Small intestine (tissue), 7 donors: ENCODE data around the gene TSPOAP1. TPM values are rescaled to one million over a fixed set of nuclear protein-coding genes. Genes with fewer than 3 reads are reported as not detected.

Experiments
- DNase-seq, 2 donors: peaks; one replicate each; pipeline versions ENCODE4 v3.0.0 to v3.0.0-alpha.2; 2013
- FAIRE-seq: peaks from 2 replicates; lab custom pipeline; 2012; peaks lifted over from hg19 to GRCh38; lab: Jason Lieb, UNC
- H3K27ac ChIP-seq, 3 donors: one replicate each; pipeline ENCODE4 v1.5.1; 2013; ENCODE audit warnings: low read length in 2 of 3, mild to moderate bottlenecking in 2 of 3, control low read depth in 1 of 3, inconsistent platforms in 1 of 3, low read depth in 1 of 3, moderate library complexity in 1 of 3
- H3K27me3 ChIP-seq, 3 donors: one replicate each; pipeline ENCODE4 v1.6.1; 2013; ENCODE audit warnings: low read length in 3 of 3, inconsistent platforms in 1 of 3; ENCODE audit not compliant: control insufficient read depth in 3 of 3, insufficient read depth in 3 of 3
- H3K36me3 ChIP-seq, 3 donors: one replicate each; pipeline ENCODE4 v1.6.1; 2013; ENCODE audit warnings: low read length in 3 of 3, inconsistent platforms in 1 of 3, low read depth in 1 of 3, mild to moderate bottlenecking in 1 of 3, moderate library complexity in 1 of 3; ENCODE audit not compliant: control insufficient read depth in 3 of 3, insufficient read depth in 2 of 3
- H3K4me1 ChIP-seq, 3 donors: one replicate each; pipeline ENCODE4 v1.6.1; 2013; ENCODE audit warnings: low read length in 2 of 3, inconsistent platforms in 1 of 3, low read depth in 1 of 3, mild to moderate bottlenecking in 1 of 3, moderate library complexity in 1 of 3; ENCODE audit not compliant: control insufficient read depth in 3 of 3, insufficient read depth in 2 of 3
- H3K4me3 ChIP-seq, 3 donors: one replicate each; pipeline ENCODE4 v1.5.1; 2013; ENCODE audit warnings: low read length in 3 of 3, control low read depth in 1 of 3, inconsistent platforms in 1 of 3, low read depth in 1 of 3, mild to moderate bottlenecking in 1 of 3, moderate library complexity in 1 of 3
- H3K9me3 ChIP-seq, 2 donors: one replicate each; pipeline ENCODE4 v1.6.1; 2013; ENCODE audit warnings: low read depth in 1 of 2, low read length in 1 of 2; ENCODE audit not compliant: control insufficient read depth in 2 of 2, insufficient read depth in 1 of 2
- WGBS, 3 donors: extraction: QIAGEN DNeasy Blood & Tissue Kit; methylation state at CpG; one replicate each; pipeline ENCODE4 v1.1.7; 2013; 5-methylcytosine and 5-hydroxymethylcytosine counted together
- polyA plus RNA-seq, 4 donors: library from polyadenylated mRNA; stranded (reverse) in 3 of 4; unstranded in 1 of 4; fragments of 200-250 nt in 3 of 4; fragments of 120-200 nt in 1 of 4; gene quantifications; one replicate each; pipeline versions ENCODE4 v1.2.1 to v1.2.3, GENCODE V29; 2013
- donor health status: healthy with polysubstance abuse.
- donor health status: control.
- donor health status: control.
- donor health status: Bipolar disorder and iron deficiency.
- donor health status: healthy.

Gene TSPOAP1
- polyA plus RNA-seq, 4 donors, result 0.89 to 10.9 (median 2.6) TPM

GRCh38 chr17:58308985-58309917 lies 19.3 kb downstream of the TSPOAP1 start:
- H3K27me3 ChIP-seq, result no peaks in the 10 kb centered on the region
- no peak overlapping the region for H3K27ac ChIP-seq
- H3K4me1 ChIP-seq, result no peaks in the 10 kb centered on the region
- H3K4me3 ChIP-seq, result no peak overlapping the region
- 86 to 91% (median 87%) methylated on average over 21 of the region's 21 CpGs for WGBS, 3 donors
- no peaks in the 10 kb centered on the region for H3K36me3 ChIP-seq
- H3K9me3 ChIP-seq, result no peaks in the 10 kb centered on the region
- DNase-seq (no peak), FAIRE-seq (no peak)

GRCh38 chr17:58308173-58308984 lies 20.2 kb downstream of the TSPOAP1 start:
- Histone ChIP-seq H3K4me3 (no peak overlapping the region), H3K36me3 (no peaks in the 10 kb centered on the region), H3K27ac (no peak overlapping the region), H3K9me3 (no peaks in the 10 kb centered on the region), H3K27me3 (no peaks in the 10 kb centered on the region), H3K4me1 (no peaks in the 10 kb centered on the region)
- FAIRE-seq (no peak), DNase-seq (no peak)
- WGBS, 3 donors, result 78 to 82% (median 78%) methylated on average over 30 to 32 of the region's 32 CpGs

GRCh38 chr17:58307468-58308172 lies 21.0 kb downstream of the TSPOAP1 start:
- no peaks in the 10 kb centered on the region for H3K27me3 ChIP-seq
- no peak overlapping the region for H3K4me3 ChIP-seq
- no peaks in the 10 kb centered on the region for H3K36me3 ChIP-seq
- H3K9me3 ChIP-seq, result no peaks in the 10 kb centered on the region
- DNase-seq (no peak), FAIRE-seq (no peak)
- no peaks in the 10 kb centered on the region for H3K4me1 ChIP-seq
- WGBS, 3 donors, result 87 to 93% (median 91%) methylated on average over 19 to 20 of the region's 20 CpGs
- H3K27ac ChIP-seq, result no peak overlapping the region

- Histone ChIP-seq H3K27ac (no peak overlapping the region), H3K4me3 (no peak overlapping the region), H3K9me3 (no peaks in the 10 kb centered on the region), H3K27me3 (no peaks in the 10 kb centered on the region), H3K4me1 (no peaks in the 10 kb centered on the region), H3K36me3 (peaks cover 0 to 2% (median 0%) of the 10 kb centered on the region in 3 donors)
- FAIRE-seq, result no peak
- DNase-seq, result no peak
- WGBS, 3 donors, result 91 to 93% (median 92%) methylated on average over 19 of the region's 19 CpGs
Observed at GRCh38 chr17:58306131-58306951, 22.3 kb downstream of the TSPOAP1 start.

- H3K9me3 ChIP-seq, result no peaks in the 10 kb centered on the region
- WGBS, 3 donors, result 85 to 89% (median 86%) methylated on average over 7 to 8 of the region's 8 CpGs
- no peak overlapping the region for H3K27ac ChIP-seq
- no peaks in the 10 kb centered on the region for H3K27me3 ChIP-seq
- no peak for DNase-seq
- H3K36me3 ChIP-seq, result peaks cover 0 to 2% (median 0%) of the 10 kb centered on the region in 3 donors
- FAIRE-seq, result no peak
- no peak overlapping the region for H3K4me3 ChIP-seq
- no peaks in the 10 kb centered on the region for H3K4me1 ChIP-seq
Observed at GRCh38 chr17:58305626-58306025, 23.0 kb downstream of the TSPOAP1 start.

- Histone ChIP-seq H3K4me1 (no peaks in the 10 kb centered on the region), H3K9me3 (no peaks in the 10 kb centered on the region), H3K36me3 (peaks cover 0 to 2% (median 0%) of the 10 kb centered on the region in 3 donors), H3K27ac (no peak overlapping the region), H3K4me3 (no peak overlapping the region), H3K27me3 (no peaks in the 10 kb centered on the region)
- 84 to 92% (median 88%) methylated on average over 12 to 14 of the region's 14 CpGs for WGBS, 3 donors
- FAIRE-seq (no peak), DNase-seq (no peak)
Observed at GRCh38 chr17:58304750-58305486, 23.7 kb downstream of the TSPOAP1 start.

GRCh38 chr17:58303971-58304749 lies 24.4 kb downstream of the TSPOAP1 start:
- DNase-seq (peak; percentile 44 to 58), FAIRE-seq (no peak)
- Histone ChIP-seq H3K27me3 (no peaks in the 10 kb centered on the region), H3K4me3 (no peak overlapping the region), H3K36me3 (peaks cover 0 to 2% (median 0%) of the 10 kb centered on the region in 3 donors), H3K4me1 (no peaks in the 10 kb centered on the region), H3K27ac (no peak overlapping the region), H3K9me3 (no peaks in the 10 kb centered on the region)
- 38 to 45% (median 40%) methylated on average over 10 of the region's 10 CpGs for WGBS, 3 donors
